HepG2 (cell line): Measurements from ENCODE around the gene CAPN3. TPM values are rescaled to one million over a fixed set of nuclear protein-coding genes. Genes with fewer than 3 reads are reported as not detected.

Experiments
- AHR ChIP-seq: IDR thresholded peaks from 2 replicates; pipeline ENCODE4 v1.6.1; 2018; ENCODE audit warnings: missing genetic modification reagents, missing compliant biosample characterization
- ATF1 ChIP-seq: IDR thresholded peaks from 2 replicates; pipeline ENCODE4 v1.6.1; 2016; ENCODE audit warnings: mild to moderate bottlenecking, control low read depth
- BHLHE40 ChIP-seq: IDR thresholded peaks from 2 replicates; pipeline ENCODE4 v1.6.1; 2011; ENCODE audit warnings: low read length, improper control_type of control experiment
- FOXO1 ChIP-seq: sonication (generic); formaldehyde crosslinking; IDR thresholded peaks from 2 replicates; pipeline ENCODE4 v1.4.0; 2020; ENCODE audit warnings: missing genetic modification reagents
- ISX ChIP-seq: sonication (generic); formaldehyde crosslinking; conservative IDR thresholded peaks from 2 replicates; pipeline ENCODE4 v1.5.0; 2020; ENCODE audit warnings: missing genetic modification reagents
- JUND ChIP-seq: sonication (generic); formaldehyde crosslinking; IDR thresholded peaks from 2 replicates; pipeline ENCODE4 v1.8.0; 2022; ENCODE audit warnings: mild to moderate bottlenecking, missing genetic modification reagents
- NFYC ChIP-seq: IDR thresholded peaks from 2 replicates; pipeline ENCODE4 v1.6.1; 2016; ENCODE audit warnings: missing genetic modification reagents, missing compliant biosample characterization
- NR2F1 ChIP-seq, 2 experiments: fragments of 450-650 bp in 1 of 2; formaldehyde crosslinking in 1 of 2; IDR thresholded peaks; 2 replicates each; pipeline versions ENCODE4 v1.5.0 to v1.6.1; 2016 to 2020; ENCODE audit warnings: mild to moderate bottlenecking in 1 of 2, missing compliant biosample characterization in 1 of 2, missing genetic modification reagents in 1 of 2, moderate library complexity in 1 of 2
- PHF21A ChIP-seq: sonication (generic); formaldehyde crosslinking; IDR thresholded peaks from 2 replicates; pipeline ENCODE4 v1.5.0; 2020; ENCODE audit warnings: mild to moderate bottlenecking, missing genetic modification reagents
- ZZZ3 ChIP-seq: sonication (generic); formaldehyde crosslinking; IDR thresholded peaks from 2 replicates; pipeline ENCODE4 v1.4.0; 2020; ENCODE audit warnings: missing genetic modification reagents, mild to moderate bottlenecking, borderline replicate concordance
- polyA plus RNA-seq, 8 experiments: library from polyadenylated mRNA; depleted of rRNA in 3 of 8; stranded (reverse) in 7 of 8; unstranded in 1 of 8; fragments of >200 nt; fragmentation: Illumina TruSeq in 4 of 8; extraction: Trizol in 4 of 8; gene quantifications; 2 replicates each; pipeline versions ENCODE4 v1.2.1 to v1.2.3, GENCODE V29; 2011 to 2016; ENCODE audit warnings: low read depth in 4 of 8, missing spikeins in 1 of 8, mixed read lengths in 1 of 8; ENCODE audit not compliant: insufficient read depth in 1 of 8
- total RNA-seq, 5 experiments: library from RNA; depleted of rRNA; stranded (reverse); fragments of >200 nt; fragmentation: Illumina TruSeq; extraction: Trizol; gene quantifications; 2 replicates each; pipeline ENCODE4 v1.2.3, GENCODE V29; 2016; ENCODE audit warnings: low read depth in 1 of 5
- TF ChIP-seq, protein P1 (sequence below): sonication (generic); formaldehyde crosslinking; IDR thresholded peaks from one replicate; pipeline ENCODE4 v1.5.1; 2020; ENCODE audit warnings: mild to moderate bottlenecking, missing genetic modification reagents; ENCODE audit errors: not compliant biosample characterization
- TF ChIP-seq, protein P2 (sequence below): sonication (generic); formaldehyde crosslinking; IDR thresholded peaks from 2 replicates; pipeline ENCODE4 v1.5.1; 2020; ENCODE audit warnings: mild to moderate bottlenecking, missing genetic modification reagents
- TF ChIP-seq, protein P3 (sequence below), 2 experiments: sonication (generic) in 1 of 2; formaldehyde crosslinking in 1 of 2; IDR thresholded peaks; 2 replicates each; pipeline versions ENCODE4 v1.4.0 to v1.6.1; 2018 to 2020; ENCODE audit warnings: missing genetic modification reagents in 2 of 2, borderline replicate concordance in 1 of 2, low read depth in 1 of 2, mild to moderate bottlenecking in 1 of 2, missing biosample characterization in 1 of 2
- TF ChIP-seq, protein P4 (sequence below): sonication (generic); formaldehyde crosslinking; IDR thresholded peaks from 2 replicates; pipeline ENCODE4 v1.5.0; 2020; ENCODE audit warnings: missing genetic modification reagents, mild to moderate bottlenecking, borderline replicate concordance

CAPN3 gene
- total and polyA plus RNA-seq, 2 of the 13 experiments (the other 11 are each of a cell fraction or from before 2014, with no cell fraction given), result 1.3 to 4.6 TPM

DNA sequence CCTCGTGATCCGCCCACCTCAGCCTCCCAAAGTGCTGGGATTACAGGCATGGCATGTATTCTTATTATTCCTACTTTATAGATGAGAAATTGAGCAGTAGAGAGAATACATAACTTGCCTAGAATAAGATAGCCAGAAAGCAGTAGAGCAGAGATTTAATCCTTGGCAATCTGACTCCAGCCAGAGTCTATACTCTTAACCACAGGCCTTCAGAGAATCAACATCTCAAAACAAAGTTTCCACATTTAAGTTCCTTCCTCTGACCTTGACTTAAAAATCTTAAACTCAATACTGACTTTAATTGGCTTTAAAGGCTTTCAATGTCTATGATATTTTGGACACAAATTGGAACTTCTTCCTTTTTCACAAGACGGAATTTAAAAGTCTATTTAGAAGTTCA, 94.5 kb downstream of the CAPN3 start (continued):
- TF ChIP-seq, protein P1, sequence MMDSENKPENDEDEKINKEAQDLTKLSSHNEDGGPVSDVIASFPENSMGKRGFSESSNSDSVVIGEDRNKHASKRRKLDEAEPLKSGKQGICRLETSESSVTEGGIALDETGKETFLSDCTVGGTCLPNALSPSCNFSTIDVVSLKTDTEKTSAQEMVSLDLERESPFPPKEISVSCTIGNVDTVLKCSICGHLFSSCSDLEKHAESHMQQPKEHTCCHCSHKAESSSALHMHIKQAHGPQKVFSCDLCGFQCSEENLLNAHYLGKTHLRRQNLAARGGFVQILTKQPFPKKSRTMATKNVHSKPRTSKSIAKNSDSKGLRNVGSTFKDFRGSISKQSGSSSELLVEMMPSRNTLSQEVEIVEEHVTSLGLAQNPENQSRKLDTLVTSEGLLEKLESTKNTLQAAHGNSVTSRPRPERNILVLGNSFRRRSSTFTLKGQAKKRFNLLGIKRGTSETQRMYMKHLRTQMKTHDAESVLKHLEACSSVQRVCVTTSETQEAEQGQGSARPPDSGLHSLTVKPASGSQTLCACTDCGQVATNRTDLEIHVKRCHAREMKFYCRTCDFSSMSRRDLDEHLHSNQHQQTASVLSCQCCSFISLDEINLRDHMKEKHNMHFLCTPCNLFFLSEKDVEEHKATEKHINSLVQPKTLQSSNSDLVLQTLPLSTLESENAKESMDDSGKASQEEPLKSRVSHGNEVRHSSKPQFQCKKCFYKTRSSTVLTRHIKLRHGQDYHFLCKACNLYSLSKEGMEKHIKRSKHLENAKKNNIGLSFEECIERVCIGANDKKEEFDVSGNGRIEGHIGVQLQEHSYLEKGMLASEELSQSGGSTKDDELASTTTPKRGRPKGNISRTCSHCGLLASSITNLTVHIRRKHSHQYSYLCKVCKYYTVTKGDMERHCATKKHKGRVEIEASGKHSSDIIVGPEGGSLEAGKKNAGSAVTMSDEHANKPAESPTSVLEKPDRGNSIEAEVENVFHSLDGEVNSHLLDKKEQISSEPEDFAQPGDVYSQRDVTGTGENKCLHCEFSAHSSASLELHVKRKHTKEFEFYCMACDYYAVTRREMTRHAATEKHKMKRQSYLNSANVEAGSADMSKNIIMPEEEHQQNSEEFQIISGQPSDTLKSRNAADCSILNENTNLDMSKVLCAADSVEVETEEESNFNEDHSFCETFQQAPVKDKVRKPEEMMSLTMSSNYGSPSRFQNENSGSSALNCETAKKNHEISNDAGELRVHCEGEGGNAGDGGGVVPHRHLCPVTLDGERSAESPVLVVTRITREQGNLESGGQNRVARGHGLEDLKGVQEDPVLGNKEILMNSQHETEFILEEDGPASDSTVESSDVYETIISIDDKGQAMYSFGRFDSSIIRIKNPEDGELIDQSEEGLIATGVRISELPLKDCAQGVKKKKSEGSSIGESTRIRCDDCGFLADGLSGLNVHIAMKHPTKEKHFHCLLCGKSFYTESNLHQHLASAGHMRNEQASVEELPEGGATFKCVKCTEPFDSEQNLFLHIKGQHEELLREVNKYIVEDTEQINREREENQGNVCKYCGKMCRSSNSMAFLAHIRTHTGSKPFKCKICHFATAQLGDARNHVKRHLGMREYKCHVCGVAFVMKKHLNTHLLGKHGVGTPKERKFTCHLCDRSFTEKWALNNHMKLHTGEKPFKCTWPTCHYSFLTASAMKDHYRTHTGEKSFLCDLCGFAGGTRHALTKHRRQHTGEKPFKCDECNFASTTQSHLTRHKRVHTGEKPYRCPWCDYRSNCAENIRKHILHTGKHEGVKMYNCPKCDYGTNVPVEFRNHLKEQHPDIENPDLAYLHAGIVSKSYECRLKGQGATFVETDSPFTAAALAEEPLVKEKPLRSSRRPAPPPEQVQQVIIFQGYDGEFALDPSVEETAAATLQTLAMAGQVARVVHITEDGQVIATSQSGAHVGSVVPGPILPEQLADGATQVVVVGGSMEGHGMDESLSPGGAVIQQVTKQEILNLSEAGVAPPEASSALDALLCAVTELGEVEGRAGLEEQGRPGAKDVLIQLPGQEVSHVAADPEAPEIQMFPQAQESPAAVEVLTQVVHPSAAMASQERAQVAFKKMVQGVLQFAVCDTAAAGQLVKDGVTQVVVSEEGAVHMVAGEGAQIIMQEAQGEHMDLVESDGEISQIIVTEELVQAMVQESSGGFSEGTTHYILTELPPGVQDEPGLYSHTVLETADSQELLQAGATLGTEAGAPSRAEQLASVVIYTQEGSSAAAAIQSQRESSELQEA (CRISPR knock-in tag), result no peak
- TF ChIP-seq AHR (CRISPR knock-in tag), result no peak
- no peak for TF ChIP-seq JUND (CRISPR knock-in tag)
- TF ChIP-seq, protein P2, sequence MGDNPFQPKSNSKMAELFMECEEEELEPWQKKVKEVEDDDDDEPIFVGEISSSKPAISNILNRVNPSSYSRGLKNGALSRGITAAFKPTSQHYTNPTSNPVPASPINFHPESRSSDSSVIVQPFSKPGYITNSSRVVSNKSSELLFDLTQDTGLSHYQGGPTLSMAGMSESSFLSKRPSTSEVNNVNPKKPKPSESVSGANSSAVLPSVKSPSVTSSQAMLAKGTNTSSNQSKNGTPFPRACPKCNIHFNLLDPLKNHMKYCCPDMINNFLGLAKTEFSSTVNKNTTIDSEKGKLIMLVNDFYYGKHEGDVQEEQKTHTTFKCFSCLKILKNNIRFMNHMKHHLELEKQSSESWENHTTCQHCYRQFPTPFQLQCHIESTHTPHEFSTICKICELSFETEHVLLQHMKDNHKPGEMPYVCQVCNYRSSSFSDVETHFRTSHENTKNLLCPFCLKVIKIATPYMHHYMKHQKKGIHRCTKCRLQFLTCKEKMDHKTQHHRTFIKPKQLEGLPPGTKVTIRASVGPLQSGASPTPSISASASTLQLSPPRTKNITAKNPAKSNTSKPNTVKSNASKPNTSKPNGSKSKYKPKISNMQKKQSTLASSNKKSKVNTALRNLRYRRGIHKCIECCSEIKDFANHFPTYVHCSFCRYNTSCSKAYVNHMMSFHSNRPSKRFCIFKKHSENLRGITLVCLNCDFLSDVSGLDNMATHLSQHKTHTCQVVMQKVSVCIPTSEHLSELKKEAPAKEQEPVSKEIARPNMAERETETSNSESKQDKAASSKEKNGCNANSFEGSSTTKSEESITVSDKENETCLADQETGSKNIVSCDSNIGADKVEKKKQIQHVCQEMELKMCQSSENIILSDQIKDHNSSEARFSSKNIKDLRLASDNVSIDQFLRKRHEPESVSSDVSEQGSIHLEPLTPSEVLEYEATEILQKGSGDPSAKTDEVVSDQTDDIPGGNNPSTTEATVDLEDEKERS (CRISPR knock-in tag), result no peak
- no peak for TF ChIP-seq ATF1 (CRISPR knock-in tag)
- TF ChIP-seq, protein P3, sequence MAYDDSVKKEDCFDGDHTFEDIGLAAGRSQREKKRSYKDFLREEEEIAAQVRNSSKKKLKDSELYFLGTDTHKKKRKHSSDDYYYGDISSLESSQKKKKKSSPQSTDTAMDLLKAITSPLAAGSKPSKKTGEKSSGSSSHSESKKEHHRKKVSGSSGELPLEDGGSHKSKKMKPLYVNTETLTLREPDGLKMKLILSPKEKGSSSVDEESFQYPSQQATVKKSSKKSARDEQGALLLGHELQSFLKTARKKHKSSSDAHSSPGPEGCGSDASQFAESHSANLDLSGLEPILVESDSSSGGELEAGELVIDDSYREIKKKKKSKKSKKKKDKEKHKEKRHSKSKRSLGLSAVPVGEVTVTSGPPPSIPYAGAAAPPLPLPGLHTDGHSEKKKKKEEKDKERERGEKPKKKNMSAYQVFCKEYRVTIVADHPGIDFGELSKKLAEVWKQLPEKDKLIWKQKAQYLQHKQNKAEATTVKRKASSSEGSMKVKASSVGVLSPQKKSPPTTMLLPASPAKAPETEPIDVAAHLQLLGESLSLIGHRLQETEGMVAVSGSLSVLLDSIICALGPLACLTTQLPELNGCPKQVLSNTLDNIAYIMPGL (CRISPR knock-in tag; IDR thresholded peaks at IDR 0.05; ENCODE audit: borderline replicate concordance in 1 of 2, low read depth in 1 of 2), result no peak
- TF ChIP-seq BHLHE40, result no peak
- TF ChIP-seq NFYC, result no peak
- no peak for TF ChIP-seq FOXO1 (CRISPR knock-in tag)
- TF ChIP-seq ISX, result no peak
- TF ChIP-seq ZZZ3 (CRISPR knock-in tag), result no peak
- TF ChIP-seq, protein P4, sequence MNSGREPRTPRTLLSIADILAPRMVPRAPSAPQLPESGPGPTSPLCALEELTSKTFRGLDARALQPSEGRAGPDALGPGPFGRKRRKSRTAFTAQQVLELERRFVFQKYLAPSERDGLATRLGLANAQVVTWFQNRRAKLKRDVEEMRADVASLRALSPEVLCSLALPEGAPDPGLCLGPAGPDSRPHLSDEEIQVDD, result no peak
- no peak for TF ChIP-seq NR2F1 (CRISPR knock-in tag; IDR thresholded peaks at IDR 0.05)
- no peak for TF ChIP-seq PHF21A
